K562 (cell line): Measurements from ENCODE around the gene UTP20. TPM values are rescaled to one million over a fixed set of nuclear protein-coding genes. Genes with fewer than 3 reads are reported as not detected.

ENCODE experiments used
- ADNP ChIP-seq: fragments of 200-800 bp; sonication (Bioruptor generic); IDR thresholded peaks from 2 replicates; pipeline ENCODE4 v1.6.1; 2016; ENCODE audit warnings: missing genetic modification characterization, missing compliant biosample characterization
- CEBPG ChIP-seq, 3 experiments: fragments of 200-800 bp in 1 of 3; sonication (Bioruptor generic) in 1 of 3; sonication (generic) in 1 of 3; formaldehyde crosslinking in 1 of 3; IDR thresholded peaks in 2 of 3; conservative IDR thresholded peaks in 1 of 3; 2 replicates each; pipeline versions ENCODE4 v1.6.1 to v1.8.0; 2016 to 2022; ENCODE audit warnings: missing compliant biosample characterization in 2 of 3, missing genetic modification characterization in 2 of 3, mild to moderate bottlenecking in 1 of 3, missing genetic modification reagents in 1 of 3
- HDAC8 ChIP-seq: fragments of 450-650 bp; IDR thresholded peaks from 2 replicates; pipeline ENCODE4 v1.6.1; 2016; ENCODE audit warnings: mild to moderate bottlenecking, missing genetic modification characterization, moderate library complexity, missing compliant biosample characterization
- HNRNPH1 ChIP-seq: fragments of 200-400 bp; formaldehyde crosslinking; optimal IDR thresholded peaks from 2 replicates; pipeline ENCODE3; 2017; ENCODE audit warnings: low read depth, mild to moderate bottlenecking, low read length, moderate library complexity
- KAT8 ChIP-seq: fragments of 450-650 bp; IDR thresholded peaks from 2 replicates; pipeline ENCODE4 v1.6.1; 2016; ENCODE audit warnings: low read depth, mild to moderate bottlenecking
- KLF1 ChIP-seq: fragments of 450-650 bp; IDR thresholded peaks from 2 replicates; pipeline ENCODE4 v1.6.1; 2016; ENCODE audit warnings: missing genetic modification characterization, missing compliant biosample characterization
- MED1 ChIP-seq: sonication (generic); formaldehyde crosslinking; IDR thresholded peaks from 2 replicates; pipeline ENCODE4 v1.8.1; 2023; ENCODE audit warnings: missing genetic modification reagents, borderline replicate concordance
- MNT ChIP-seq, 2 experiments: fragments of 450-650 bp; conservative IDR thresholded peaks; 2 replicates each; pipeline ENCODE4 v1.6.1; 2017; ENCODE audit warnings: mild to moderate bottlenecking in 2 of 2, moderate library complexity in 2 of 2
- NCOA1 ChIP-seq: fragments of 450-650 bp; IDR thresholded peaks from 2 replicates; pipeline ENCODE4 v1.6.1; 2016; ENCODE audit warnings: low read depth
- NKRF ChIP-seq: fragments of 450-650 bp; IDR thresholded peaks from 2 replicates; pipeline ENCODE4 v1.6.1; 2016; ENCODE audit warnings: borderline replicate concordance
- PREB ChIP-seq: sonication (generic); formaldehyde crosslinking; IDR thresholded peaks from 2 replicates; pipeline ENCODE4 v1.8.1; 2023; ENCODE audit warnings: mild to moderate bottlenecking, missing genetic modification reagents
- SMAD3 ChIP-seq: fragments of 450-650 bp; formaldehyde crosslinking; conservative IDR thresholded peaks from 2 replicates; pipeline ENCODE4 v1.4.0; 2020; ENCODE audit warnings: mild to moderate bottlenecking
- ZNF263 ChIP-seq: sonication (generic); formaldehyde crosslinking; IDR thresholded peaks from 2 replicates; pipeline ENCODE4 v1.8.0; 2022; ENCODE audit warnings: mild to moderate bottlenecking, missing genetic modification reagents, borderline replicate concordance
- ZNF644 ChIP-seq: fragments of 200-800 bp; sonication (Bioruptor generic); IDR thresholded peaks from 2 replicates; pipeline ENCODE4 v1.6.1; 2016; ENCODE audit warnings: low read depth, missing genetic modification characterization, missing compliant biosample characterization
- polyA plus RNA-seq, 8 experiments: library from polyadenylated mRNA; depleted of rRNA in 4 of 8; stranded (reverse) in 5 of 8; unstranded in 3 of 8; fragments of >200 nt; fragmentation: Nextera tagmentation in 2 of 8; fragmentation: Illumina TruSeq in 1 of 8; extraction: Ambion mirVana in 2 of 8; extraction: Trizol in 1 of 8; gene quantifications; 2 replicates each; pipeline versions ENCODE4 v1.2.1 to v1.2.3, GENCODE V29; 2011 to 2014; ENCODE audit warnings: inconsistent platforms in 1 of 8, missing spikeins in 1 of 8
- total RNA-seq, 7 experiments: library from RNA; depleted of rRNA in 6 of 7; stranded (reverse); fragments of >200 nt in 6 of 7; fragmentation: Illumina TruSeq in 2 of 7; extraction: Trizol in 2 of 7; gene quantifications; 2 replicates each; pipeline versions ENCODE4 v1.2.1 to v1.2.3, GENCODE V29; 2011 to 2021; ENCODE audit warnings: low replicate concordance in 1 of 7
- TF ChIP-seq, protein P1 (sequence below): fragments of 450-650 bp; formaldehyde crosslinking; IDR thresholded peaks from 2 replicates; pipeline ENCODE4 v1.4.0; 2020; ENCODE audit warnings: mild to moderate bottlenecking, moderate library complexity
- TF ChIP-seq, protein P2 (sequence below), 2 experiments: fragments of 150-350 bp in 1 of 2; IDR thresholded peaks; 2 replicates each; pipeline ENCODE4 v1.6.1; 2012 to 2016; ENCODE audit warnings: low read depth in 2 of 2, low read length in 2 of 2, mild to moderate bottlenecking in 1 of 2, moderate library complexity in 1 of 2

The UTP20 gene
- total and polyA plus RNA-seq, 9 of the 15 experiments (the other 6 are each of a cell fraction or from before 2014, with no cell fraction given): 4.3 to 41.3 (median 20.7) TPM

GRCh38 chr12:101280006-101280505 lies at the start of gene UTP20 (continued):
- TF ChIP-seq SMAD3 (CRISPR knock-in tag) (0 out of 2 replicates have a peak, but pooled peaks have one; percentile 19), KAT8 (peak; percentile 70; the same call in 1 of the 2 replicates), HDAC8 (no peak), NCOA1 (no peak), MED1 (no peak), ADNP (no peak), ZNF644 (no peak), ZNF263 (no peak), NKRF (peak; percentile 100), PREB (0 out of 2 replicates have a peak, but pooled peaks have one; percentile 54), KLF1 (0 out of 2 replicates have a peak, but pooled peaks have one; percentile 39), CEBPG (CRISPR knock-in tag; IDR thresholded peaks at IDR 0.05) (no peak), CEBPG (tag; conservative IDR thresholded peaks at IDR 0.05 in 1 of 2, IDR thresholded peaks at IDR 0.05 in 1 of 2) (no peak), MNT (conservative IDR thresholded peaks at IDR 0.05) (peak; percentile 91 to 96), HNRNPH1 (no peak)
- TF ChIP-seq, protein P1, sequence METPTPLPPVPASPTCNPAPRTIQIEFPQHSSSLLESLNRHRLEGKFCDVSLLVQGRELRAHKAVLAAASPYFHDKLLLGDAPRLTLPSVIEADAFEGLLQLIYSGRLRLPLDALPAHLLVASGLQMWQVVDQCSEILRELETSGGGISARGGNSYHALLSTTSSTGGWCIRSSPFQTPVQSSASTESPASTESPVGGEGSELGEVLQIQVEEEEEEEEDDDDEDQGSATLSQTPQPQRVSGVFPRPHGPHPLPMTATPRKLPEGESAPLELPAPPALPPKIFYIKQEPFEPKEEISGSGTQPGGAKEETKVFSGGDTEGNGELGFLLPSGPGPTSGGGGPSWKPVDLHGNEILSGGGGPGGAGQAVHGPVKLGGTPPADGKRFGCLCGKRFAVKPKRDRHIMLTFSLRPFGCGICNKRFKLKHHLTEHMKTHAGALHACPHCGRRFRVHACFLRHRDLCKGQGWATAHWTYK: no peak
- TF ChIP-seq, protein P2, sequence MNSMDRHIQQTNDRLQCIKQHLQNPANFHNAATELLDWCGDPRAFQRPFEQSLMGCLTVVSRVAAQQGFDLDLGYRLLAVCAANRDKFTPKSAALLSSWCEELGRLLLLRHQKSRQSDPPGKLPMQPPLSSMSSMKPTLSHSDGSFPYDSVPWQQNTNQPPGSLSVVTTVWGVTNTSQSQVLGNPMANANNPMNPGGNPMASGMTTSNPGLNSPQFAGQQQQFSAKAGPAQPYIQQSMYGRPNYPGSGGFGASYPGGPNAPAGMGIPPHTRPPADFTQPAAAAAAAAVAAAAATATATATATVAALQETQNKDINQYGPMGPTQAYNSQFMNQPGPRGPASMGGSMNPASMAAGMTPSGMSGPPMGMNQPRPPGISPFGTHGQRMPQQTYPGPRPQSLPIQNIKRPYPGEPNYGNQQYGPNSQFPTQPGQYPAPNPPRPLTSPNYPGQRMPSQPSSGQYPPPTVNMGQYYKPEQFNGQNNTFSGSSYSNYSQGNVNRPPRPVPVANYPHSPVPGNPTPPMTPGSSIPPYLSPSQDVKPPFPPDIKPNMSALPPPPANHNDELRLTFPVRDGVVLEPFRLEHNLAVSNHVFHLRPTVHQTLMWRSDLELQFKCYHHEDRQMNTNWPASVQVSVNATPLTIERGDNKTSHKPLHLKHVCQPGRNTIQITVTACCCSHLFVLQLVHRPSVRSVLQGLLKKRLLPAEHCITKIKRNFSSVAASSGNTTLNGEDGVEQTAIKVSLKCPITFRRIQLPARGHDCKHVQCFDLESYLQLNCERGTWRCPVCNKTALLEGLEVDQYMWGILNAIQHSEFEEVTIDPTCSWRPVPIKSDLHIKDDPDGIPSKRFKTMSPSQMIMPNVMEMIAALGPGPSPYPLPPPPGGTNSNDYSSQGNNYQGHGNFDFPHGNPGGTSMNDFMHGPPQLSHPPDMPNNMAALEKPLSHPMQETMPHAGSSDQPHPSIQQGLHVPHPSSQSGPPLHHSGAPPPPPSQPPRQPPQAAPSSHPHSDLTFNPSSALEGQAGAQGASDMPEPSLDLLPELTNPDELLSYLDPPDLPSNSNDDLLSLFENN (IDR thresholded peaks at IDR 0.05; ENCODE audit: low read depth in 2 of 2, low read length in 2 of 2): no peak
